NAMALWA (cell line): Measurements from ENCODE around the gene GPR135.
"Not testable (repeated sequence)": the region's sequence is repeated elsewhere in the genome, so short reads cannot be mapped to it uniquely, and the experiment has no call there.

Source experiments
- DNase-seq: peaks from one replicate; pipeline ENCODE4 v3.0.0-alpha.2; 2015; ENCODE audit warnings: low spot score

GPR135 gene

GRCh38 chr14:59474172-59474571 lies 9.0 kb upstream of the GPR135 start:
- DNase-seq: no peak

DNA sequence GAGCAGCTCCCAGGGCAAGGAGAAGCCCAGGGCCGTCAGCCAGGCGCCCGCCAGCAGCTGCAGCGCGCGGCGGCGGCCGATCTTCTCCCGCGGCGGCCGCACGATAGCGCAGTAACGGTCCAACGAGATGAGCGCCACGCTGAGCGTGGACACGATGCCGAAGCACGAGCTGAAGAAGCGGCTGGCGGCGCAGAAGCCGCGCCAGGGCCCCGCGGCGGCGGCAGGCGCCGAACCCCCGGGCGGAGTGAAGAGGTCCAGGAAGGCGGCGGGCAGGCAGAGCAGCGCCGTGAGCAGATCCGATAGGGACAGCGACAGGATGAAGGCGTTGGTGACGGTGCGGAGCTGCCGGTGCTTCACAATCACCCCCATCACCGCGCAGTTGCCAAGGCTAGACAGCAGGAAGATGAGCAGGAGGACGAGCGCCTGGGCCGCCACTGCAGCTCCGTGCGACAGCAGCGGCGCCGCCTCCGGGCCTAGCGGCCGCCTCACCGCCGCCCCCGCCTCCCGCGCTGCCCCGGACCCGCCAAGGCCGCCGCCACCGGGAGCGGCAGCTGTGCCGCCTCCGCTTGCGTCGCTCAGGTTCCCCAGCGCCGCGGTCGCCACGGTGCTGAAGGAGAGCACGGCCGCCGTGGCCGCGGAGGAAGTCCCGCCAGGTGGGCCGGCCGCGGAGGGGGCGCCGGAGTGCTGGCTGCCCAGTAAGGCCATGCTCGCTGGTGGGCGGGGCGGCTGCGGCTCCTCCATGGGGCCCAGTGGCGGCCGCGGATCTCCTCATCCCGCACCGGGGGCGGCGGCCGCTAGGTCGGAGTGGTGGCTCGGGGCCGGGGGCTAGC lies 479 bp downstream of the GPR135 start:
- DNase-seq: no peak

GRCh38 chr14:59463787-59464485 lies 1.2 kb downstream of the GPR135 start:
- no peak for DNase-seq

DNA sequence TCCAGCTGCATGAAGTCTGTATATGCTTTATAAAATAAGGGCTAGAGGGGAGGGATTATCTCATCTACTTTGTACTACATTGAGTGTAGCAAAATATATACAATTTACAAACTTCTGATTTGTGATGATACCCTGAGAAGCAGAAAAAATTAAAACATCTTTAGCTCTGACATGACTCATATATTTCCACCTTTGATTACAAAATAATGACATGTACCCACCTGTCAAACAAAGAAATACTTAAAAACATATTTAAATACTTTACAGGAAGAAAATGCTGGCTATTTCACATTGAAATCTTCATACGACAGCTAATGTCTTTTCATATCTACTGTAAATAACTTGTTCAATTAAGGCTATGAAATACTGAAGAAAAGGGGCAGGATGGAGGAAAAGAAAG lies 3.3 kb downstream of the GPR135 start:
- no peak for DNase-seq

- DNase-seq: no peak
Measured at GRCh38 chr14:59460378-59460777, 4.8 kb downstream of the GPR135 start.

GRCh38 chr14:59458486-59458885 lies 6.7 kb downstream of the GPR135 start:
- DNase-seq: no peak

DNA sequence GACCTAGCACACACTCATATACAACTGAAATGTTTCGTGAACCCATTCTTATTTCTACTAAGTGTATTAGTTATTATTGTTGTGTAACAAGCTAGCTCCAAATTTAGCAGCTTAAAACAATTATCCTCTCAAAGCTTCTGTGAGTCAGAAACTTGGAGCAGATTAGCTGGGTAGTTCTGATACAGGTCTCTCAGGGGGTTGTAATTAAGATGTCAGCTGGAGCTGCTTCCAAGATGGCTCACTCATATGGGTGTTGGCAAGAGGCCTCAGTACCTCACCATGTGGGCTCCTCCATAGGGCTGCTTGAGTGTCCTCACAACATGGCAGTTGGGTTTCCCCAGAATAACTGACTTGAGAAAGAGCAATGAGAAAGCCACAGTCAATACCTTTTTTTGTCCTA lies 9.8 kb downstream of the GPR135 start:
- DNase-seq: no peak

- no peak for DNase-seq
Measured at GRCh38 chr14:59454139-59454538, 11.0 kb downstream of the GPR135 start.

- DNase-seq: no peak
Measured at GRCh38 chr14:59451849-59452248, 13.3 kb downstream of the GPR135 start.

DNA sequence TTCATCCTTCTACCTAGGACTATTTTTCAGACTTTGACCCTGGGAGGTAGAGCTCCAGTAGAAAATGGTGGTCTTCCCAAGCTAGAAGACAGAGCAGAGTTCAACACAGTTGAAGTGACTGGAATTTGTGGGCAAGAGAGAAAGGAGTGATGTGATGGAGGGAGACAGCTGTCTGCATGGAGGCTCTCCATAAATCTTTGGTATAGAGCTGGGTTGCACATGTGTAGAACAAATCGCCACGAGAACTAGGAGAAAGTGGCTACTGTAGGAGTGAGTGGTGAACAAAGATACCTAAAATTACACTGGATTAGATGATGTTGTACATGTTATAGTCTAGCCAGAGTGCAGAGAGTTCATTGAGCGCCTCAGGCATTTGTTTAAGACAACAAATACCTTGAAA lies 14.5 kb downstream of the GPR135 start:
- no peak for DNase-seq

- DNase-seq: not testable (repeated sequence)
Measured at GRCh38 chr14:59448673-59449072, 16.5 kb downstream of the GPR135 start.

DNA sequence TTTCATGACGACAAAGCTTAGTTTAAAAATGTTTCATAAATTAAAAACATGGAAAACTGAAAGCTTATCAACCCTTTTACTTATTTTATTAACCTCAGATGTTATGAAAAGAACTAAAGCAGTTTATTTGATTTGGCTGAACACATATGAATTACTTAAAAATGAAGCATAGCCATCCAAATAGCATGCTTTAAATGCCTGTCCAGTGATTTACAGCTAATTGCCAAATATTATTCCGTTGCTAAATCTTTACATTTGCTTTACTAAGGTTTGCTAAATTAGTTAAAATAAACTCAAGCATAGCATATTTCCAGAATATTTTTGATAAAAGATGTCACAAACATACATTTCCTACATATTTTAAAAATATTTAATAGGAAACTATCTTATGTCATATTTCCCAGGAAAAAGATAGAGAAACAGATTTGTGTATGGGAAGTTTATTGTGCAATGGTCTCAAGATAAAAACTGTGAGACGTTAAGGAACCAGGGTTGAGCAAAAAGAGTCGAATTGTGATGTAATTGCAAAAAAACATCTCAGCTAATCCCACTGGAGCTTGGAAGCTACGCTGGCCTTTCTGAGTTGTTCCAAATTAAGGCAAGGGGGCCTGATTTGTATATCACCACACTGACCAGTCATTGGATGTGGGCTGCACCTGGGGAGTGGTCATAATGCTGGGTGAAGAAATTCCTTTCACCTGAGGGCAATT lies 25.8 kb downstream of the GPR135 start:
- no peak for DNase-seq

- DNase-seq: no peak
Measured at GRCh38 chr14:59438195-59438647, 27.0 kb downstream of the GPR135 start.

DNA sequence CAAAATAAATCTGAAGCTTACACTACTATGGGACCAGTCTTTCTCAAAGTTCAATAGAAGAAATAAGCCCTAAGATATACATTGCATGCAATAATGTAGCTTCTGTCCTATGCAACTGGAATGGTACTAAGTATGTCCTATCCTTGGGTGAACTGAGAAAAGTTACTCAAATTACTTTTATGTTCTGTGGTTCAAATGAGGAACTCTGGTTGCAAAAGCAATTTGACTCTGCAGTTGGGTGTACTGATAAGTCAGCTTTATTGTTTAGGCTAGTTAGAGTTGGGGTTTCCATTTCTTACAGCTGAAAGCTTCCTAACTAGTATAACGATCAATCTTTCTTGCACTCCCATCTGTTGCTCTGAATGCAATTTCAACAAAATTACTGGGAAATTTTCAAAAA lies 29.2 kb downstream of the GPR135 start:
- no peak for DNase-seq

- no peak for DNase-seq
Measured at GRCh38 chr14:59435101-59435500, 30.1 kb downstream of the GPR135 start.

DNA sequence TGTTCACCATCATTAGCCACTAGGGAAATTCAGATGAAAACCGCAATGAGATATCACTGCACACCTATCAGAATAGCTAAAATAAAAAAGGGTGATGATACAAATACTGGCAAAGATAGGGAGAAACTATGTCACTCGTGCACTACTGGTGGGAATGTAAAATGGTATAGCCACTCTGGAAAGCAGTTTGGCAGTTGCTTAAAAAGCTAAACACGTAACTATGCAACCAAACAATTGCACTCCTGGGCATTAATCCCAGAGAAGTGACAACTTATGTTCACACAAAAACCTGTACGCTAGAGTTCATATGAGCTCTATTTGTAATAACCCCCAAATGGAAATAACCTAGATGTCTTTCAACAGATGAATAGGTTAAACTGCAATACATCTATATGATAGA lies 35.4 kb downstream of the GPR135 start:
- DNase-seq: no peak

DNA sequence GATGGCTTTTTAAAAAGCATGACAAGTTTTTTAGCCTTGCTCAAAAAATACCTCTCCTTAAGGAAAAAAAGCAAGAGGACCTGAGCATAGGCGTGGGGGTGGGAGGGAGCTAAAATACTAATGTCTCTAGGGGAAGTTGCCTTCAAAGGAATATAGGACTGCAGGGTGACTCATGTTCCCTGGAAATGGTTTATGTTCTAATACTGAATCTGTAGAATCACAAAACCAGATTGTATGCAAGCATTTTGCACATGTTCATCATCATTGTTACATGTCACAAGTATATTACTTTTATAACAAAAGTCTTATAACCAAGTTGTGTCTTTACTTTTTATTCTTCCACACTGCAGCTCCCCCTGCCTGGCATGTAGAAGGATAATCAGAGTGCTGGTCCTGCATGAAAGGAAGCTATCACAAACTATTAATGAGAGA lies 36.6 kb downstream of the GPR135 start:
- no peak for DNase-seq

- DNase-seq: no peak
Measured at GRCh38 chr14:59427653-59428580, 37.3 kb downstream of the GPR135 start.

GRCh38 chr14:59425322-59425935 lies 39.8 kb downstream of the GPR135 start:
- DNase-seq: no peak

DNA sequence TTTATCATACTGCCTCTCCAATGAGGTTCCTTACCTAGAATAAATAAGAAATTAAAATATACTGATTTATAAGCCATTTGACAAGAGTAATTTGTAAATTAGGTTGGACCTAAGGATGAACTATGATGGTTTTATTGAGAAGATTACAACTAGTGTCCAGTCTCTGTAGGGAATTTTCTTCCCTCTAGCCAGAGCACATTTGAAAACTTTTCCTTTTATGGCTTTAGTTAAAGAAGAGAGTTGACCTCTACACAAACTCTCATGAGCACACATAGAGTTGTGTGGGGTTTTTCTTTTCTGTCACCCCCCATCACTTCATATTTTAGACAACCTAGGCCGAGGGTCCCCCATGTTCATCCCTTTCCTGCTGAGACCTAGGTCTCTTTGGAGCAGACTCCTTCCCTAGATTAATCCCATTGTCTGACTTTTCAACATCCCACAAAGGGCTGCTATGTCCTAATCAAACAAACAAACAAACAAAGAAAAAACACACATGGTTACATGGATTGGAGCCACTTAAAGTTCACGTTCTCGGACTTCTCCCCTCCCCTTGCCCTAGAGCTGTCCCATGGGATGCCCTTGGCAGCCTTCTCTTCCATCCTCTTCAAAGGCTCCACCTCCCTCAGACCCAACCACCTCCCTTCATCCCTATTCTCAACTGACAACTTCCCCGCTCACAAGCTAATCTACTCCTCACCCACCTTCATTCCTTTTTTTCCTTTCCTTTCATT lies 40.7 kb downstream of the GPR135 start:
- DNase-seq: no peak
